Activated CD4-positive, CD25-positive, alpha-beta regulatory T cell treated with anti-CD3 and anti-CD28 coated beads, Interleukin-2, amount 50 U/mL, for 72 hours (primary cell): ENCODE results near the gene ZNRF3.
A peak's percentile ranks its signal among the peaks of the same experiment; 100 is the strongest.
"Not testable (repeated sequence)": the region's sequence is repeated elsewhere in the genome, so short reads cannot be mapped to it uniquely, and the experiment has no call there.

Source experiments
- DNase-seq: peaks from one replicate; pipeline ENCODE4 v3.0.0; 2021

Gene ZNRF3

DNA sequence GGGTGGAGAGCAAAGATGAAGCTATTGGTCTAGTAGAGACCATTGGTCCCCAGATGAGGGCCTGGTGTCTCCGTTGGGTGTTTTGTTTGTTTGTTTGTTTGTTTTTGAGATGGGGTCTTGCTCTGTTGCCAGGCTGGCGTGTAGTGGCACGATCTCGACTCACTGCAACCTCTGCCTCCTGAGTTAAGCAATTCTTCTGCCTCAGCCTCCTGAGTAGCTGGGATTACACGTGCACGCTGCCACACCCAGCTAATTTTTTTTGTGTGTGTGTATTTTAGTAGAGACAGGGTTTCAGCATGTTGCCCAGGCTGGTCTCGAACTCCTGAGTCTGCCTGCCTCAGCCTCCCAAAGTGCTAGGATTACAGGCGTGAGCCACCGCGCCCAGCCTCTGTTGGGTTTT lies 25.4 kb downstream of the ZNRF3 start:
- not testable (repeated sequence) for DNase-seq

DNA sequence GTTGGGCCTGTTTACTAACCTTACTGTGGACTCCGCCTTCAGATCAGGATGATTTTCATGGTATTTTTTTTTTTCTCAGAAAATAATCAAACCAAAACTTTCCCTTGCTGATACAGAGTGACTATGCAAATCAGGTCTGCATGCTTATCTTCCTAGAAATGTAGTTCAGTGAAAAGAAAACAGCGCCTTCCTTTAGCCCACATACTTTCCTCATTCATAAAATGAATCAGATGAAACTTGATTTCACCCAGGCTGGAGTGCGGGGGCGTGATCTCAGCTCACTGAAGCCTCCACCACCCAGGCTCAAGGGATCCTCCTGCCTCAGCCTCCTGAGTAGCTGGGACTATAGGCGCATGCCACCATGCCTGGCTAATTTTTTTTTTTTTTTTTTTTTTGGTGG lies 26.0 kb downstream of the ZNRF3 start:
- DNase-seq = peak; percentile 46

DNA sequence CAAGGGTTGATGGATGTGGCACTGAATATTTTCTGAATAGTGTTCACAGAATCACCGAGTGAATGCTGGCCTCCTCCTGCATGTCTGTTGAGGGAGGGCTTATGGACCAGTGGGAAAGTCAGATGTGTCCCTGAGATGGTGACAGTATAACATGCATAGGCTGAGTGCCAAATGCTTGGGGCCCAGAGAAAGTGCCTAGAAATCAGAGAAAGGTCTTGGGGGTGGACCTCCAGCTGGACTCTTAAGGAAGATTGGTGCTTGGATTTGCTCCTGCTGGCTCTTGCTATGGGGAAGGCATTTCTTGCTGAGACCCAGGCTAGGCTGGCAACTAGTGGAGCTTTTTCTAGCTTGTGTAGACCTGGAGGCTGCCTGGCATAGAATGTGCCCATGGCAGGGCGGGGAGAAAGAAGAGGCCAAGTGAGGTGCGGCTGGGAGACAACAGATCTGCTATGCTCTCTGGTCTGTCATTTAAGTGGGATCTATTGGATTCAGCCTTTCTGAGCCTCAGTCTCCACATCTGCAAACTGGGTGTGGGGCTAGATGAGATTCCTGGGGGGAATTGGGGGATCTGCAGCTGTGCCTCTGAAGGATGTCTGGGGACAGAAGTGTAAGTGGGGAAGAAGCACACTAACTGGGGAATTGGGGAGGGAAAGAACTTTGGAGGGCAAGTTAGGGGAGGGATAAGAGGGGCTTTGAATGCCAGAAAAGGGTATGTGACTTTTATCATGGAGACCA lies 27.4 kb downstream of the ZNRF3 start:
- DNase-seq = no peak

DNA sequence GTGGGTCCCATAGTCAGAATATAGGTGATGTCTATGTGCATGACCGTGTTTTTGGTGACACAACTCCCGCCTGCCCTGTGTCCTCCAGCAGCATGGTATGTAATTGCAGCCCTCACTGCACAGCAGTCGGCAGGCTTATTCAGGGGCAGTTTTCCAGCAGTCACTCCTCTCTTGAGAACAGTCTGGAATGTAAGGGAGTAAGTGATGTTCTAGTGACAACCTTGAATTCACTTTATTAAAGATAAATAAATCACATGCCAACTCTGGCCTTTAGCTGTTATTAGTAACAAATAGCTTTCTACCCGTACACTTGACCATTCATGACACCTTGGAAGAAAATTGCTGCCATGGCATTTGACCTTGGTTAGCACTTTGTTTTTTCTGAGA lies 27.9 kb downstream of the ZNRF3 start:
- no peak for DNase-seq

DNA sequence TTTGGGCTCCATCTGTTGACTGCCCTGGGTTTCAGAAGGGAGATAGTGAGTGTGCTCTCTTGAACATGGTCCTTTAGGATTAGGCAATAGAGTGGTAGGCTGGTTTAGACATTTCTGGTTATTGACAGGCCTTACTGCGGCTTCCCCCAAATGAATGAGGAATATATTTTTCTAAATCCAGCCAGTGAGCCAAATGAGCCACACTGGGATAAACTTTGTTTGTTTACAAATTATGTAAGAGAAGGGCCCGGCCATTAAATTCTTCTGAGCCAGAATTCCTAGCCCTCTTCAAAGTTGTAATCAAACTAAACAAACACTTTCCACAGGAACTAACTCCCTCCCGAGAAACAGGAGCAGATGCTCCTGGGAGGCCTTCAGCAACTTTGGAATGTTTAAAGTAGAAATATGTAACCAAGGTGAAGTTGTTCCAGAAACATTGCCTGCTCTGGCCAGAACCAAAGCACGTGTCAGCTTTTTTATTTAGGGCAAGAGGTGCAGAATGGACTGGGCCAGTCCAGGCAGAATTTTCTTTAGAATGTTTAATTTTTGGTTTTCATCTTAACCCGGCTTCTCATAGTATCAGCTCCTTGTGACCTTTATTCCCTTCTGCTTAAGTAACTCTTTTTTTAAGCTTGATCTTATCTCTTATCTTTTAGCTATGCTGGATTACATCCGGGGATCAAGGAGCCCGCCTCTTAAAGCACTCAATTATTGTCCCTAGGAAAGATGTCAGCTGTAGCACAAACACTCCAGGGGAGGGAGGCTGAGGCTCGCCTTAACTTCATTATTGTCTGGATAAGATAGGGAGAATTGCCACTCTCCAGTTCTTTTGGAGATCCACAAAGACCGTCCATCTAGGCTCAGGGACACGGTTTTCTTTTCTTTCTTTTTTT lies 28.7 kb downstream of the ZNRF3 start:
- no peak for DNase-seq

DNA sequence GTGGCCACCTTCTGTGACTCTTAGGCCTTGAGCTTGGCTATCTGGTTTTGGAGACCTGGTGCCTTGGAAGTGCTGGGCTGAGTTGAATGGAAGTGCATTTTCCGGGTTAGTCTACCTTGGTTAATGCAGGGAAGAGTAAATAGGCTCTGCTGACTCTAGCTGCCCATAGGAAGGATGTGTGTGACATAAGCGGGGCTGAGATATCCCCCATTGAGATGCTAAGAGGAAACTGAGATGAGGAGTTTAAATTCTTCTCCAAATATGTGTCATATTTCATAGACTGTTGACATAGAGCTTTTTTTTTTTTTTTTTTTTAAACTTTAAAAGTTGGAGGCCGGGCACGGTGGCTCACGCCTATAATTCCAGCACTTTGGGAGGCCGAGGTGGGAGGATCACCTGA lies 30.8 kb downstream of the ZNRF3 start:
- no peak for DNase-seq

DNA sequence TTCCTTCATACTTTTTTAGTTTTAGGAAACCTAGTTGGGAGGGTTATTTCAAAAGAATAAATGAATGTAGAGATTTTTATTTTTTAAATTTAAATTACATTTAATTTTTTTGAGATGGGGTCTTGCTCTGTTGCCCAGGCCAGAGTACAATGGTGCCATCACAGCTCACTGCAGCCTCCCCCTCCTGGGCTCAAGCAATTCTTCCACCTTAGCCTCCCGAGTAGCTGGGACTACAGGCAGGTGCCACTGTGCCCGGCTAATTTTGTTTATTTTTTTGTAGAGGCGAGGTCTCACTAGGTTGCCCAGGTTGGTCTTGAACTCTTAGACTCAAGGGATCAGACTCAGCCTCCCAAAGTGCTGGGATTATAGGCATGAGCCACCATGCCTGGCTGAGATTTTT lies 32.6 kb downstream of the ZNRF3 start:
- no peak for DNase-seq

DNA sequence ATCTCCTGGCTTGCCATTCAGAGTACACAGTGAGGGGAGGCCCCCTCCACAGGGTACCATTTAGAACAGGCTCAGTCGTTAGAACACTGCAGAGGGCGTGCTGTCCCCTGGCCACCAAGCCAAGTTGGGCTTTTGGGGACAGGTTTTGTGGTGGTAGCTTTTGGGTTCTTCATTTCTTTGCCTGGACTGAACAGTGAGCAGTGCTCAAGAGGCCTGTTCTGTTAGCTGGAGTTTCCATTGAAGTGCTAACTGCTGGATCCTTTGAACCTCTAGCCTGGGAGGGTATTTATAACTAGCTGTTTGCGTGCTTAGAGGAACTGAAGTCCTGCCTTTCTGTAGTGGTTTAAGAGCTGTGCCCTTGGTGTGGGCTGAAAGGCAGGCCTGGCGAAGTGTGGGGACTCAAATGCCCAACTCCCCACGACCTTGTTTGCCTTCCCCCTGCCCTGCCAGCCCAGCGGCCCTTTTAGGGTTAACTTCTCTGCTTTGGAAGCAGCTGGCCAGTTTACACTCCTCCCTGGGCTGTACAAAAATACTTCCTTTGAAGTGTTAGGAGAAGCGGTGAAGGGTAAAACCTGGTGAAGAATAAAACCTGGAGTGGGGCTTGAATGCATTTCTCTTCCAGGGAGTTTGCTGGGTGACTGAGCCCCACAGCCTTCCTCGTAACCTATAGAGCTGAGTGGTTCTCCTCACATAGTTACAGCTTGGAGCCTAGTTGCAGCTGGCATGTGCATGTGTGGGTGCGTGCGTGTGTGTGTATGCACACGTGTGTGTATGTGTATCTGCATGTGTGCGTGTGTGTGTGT lies 34.6 kb downstream of the ZNRF3 start:
- DNase-seq = no peak

DNA sequence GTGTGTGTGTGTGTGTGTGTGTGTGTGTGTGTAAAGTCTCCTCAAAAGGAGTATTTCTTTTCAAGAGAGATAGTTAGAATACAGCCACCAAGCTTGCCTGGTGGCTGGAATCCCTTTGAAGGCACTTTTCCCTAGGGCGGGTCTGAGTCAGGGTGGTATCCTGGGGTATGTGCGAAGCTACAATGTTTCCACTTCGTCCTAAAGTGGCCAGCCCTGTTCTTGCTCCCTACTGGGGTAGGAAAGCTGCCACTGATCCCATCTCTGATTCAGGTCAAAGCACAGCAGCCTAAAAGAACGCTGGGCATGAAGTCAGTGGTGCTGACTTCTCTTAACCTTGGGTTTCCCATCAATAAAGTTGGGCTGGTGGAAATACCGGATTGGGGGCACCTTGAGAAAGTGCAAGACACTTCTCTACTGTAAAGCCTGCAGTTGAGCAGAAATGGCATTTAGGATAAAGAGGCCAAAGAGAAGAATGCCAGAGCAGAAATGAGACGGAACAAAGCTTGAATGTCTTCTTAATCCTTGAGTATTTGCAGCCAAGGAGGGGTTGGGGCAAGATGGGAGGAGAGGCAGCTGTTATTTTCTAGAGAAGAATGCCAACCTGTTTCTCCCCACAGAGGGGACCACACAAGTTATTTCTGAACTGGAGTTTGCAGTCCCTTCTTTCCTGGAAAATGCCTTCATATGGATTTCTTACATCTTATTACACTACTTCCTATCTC lies 35.3 kb downstream of the ZNRF3 start:
- DNase-seq = no peak

DNA sequence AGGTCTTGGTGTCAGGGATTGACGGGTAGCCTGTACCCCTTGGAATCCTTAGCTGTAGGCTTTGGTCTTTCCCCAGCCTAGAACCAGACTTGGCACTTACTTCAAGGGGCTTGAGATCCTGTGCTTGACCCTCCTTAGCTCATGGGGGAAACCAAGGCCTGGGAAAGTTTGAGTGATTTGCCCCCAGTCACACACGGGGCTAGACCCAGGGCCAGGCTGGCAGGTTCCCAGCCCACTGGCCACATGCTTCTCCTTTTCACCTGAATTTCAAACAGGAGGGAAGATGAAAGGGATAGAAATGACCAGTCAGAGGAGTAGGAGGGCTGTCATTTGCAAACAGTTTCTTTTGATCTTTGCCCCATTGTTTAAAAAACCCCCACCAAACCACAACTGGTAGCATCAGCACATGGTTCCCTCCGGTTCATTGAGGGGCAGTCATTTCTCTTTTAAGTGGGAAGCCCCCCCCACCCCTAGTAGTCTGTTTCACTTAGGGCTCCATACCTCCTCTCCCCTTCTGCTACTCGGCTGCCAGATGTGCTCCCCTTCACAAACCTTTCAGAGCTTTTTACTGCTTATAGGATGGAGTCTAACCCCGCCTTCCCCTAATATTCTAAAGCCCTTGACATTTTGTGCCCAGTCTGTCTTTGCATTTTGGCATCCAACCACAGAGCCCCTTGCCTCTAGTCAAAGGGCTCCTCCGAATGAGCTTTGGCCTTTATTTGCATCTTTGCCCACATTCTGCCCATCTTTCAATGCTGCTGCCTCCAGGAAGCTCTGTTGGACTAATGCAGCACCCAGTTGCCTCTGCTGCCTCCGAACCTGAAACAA lies 37.6 kb downstream of the ZNRF3 start:
- no peak for DNase-seq

DNA sequence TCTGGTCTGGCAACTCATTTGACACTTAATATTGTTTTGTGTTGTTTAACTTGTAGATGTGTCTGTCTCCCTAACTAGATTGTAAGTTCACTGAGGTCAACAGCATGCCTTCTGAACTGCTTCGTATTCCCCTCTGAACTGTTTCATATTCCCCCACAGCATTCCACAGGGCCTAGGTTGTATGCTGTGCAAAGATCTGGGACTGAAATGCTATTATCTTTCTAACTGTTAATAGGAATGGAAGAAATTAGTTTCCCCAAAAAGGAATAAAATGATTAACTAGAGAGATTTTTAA lies 38.2 kb downstream of the ZNRF3 start:
- no peak for DNase-seq

DNA sequence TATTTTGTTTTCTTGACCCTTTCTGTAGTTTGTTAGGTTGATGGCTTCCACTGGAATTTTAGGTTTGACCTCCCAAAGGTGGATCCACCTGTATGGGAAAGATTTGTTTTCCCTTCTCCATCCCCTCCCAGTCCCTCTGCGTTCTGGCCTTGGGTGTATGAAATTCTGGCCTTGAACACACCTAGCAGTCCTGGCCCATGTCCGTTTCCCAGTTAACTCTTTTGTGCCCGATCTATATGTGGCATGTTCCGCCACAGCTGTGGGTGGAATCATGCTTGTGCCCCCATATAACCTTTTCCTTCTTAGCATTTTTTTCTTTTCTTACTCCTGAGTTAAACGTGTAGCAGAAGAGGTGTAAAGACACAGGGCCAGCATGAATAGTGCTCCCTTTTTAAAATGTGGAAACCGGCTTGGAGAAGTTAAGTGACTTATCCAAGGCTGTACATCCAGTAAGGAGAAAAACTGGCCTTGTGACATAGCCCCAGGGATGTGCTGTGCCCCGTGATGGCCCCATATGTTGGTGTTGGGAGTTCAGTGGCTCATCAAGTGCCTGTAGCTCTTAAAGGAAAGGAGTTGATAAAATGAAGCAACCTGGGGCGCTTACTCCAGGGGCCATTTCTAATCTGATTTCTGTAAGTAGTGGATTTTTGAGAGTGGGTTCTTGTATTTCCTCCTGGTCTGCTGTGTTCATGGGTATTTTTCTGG lies 39.3 kb downstream of the ZNRF3 start:
- DNase-seq = no peak

DNA sequence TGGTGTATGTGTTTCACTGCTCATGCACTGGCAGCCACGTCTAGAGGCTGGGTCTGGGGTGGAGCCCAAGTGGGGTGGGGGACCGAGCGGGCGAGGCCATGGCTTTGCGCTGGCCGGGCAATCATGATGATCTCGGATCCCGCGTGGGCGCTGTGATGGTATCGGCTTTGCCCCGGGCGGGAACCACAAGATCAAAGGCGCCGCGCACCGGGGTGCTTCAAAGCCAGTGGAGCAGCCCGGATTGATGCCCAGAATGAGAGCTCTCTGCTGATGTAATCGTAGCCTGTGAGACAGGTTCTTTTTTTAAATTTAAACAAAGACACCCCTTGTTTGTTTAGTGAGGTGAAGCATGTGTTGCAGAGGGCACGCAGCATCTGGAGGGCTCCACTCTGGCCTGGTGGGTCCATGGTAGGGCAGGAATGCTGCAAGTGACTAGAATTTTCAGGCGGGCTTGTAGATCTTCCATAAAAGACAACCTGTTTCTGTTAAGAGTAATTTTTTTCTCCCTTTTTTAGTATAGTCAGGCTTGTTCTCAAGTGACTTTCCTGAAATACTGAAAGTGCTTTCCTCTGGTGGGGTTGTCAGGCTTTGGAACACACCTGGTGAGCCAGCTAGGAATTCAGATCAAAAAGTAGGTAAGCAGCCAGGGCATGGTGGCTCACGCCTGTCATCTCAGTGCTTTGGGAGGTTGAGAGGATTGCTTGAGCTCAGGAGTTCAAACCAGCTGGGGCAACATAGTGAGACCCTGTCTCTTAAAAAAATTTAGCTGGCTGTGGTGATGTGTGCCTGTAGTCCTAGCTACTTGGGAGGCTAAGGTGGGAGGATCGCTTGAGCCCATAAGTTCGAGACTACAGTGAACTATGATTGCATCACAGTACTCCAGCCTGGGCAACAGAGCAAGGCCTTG lies 40.7 kb downstream of the ZNRF3 start:
- DNase-seq = no peak

DNA sequence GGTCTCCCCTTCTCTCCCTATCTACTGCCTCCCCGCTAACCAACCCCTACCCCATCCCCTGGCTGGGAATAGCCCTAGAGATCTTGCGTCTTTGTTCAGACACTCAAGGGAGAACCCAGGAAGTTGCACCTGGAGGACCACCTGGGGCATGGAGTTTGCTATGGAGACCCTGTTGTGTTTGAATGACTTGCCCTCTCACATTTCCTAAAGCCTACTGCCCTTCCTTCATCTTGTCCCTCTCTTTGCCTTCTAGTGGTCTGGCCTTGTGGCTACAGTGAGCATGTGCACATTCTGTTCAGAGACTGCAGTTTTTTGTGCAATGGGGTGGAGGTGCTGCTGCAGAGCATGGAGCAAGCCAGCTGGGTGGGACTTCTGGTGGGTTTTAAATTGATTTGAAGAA lies 42.5 kb downstream of the ZNRF3 start:
- no peak for DNase-seq

DNA sequence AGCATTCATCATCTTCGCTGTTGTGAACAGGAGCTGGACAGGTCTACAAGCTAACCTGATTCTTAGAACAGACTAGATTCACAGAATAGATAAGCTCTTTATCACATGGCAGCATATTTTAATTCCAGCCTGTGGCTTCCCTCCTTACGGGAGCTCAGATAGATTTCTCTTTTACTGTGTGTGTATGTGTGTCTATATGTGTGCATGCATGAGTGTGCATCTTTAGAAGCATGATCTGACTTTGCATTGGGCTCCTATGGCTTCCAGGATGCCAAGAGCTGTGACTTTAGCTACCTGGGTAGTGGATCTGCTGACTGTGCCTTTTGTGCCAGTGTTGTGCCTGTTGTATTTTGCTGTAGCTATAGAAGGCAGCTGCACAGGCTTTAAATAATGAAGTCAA lies 44.3 kb downstream of the ZNRF3 start:
- no peak for DNase-seq

DNA sequence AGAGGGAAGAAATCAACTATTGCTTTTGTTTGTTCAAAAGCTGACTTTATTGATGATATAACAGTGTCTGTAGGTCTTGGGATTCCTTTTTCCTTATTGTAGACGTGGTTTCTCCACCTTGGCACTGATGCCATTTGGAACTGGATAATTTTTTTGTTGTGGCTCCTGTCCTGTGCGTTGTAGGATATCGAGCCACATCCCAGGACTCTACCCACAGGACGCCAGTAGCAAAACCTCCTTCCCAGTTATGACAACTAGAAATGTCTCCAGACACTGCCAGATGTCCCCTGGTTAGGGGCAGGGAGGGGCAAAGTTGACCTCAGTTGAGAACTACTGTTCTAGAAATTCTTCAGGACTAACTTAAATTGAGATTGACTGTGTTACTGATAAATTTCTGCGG lies 45.8 kb downstream of the ZNRF3 start:
- no peak for DNase-seq

DNA sequence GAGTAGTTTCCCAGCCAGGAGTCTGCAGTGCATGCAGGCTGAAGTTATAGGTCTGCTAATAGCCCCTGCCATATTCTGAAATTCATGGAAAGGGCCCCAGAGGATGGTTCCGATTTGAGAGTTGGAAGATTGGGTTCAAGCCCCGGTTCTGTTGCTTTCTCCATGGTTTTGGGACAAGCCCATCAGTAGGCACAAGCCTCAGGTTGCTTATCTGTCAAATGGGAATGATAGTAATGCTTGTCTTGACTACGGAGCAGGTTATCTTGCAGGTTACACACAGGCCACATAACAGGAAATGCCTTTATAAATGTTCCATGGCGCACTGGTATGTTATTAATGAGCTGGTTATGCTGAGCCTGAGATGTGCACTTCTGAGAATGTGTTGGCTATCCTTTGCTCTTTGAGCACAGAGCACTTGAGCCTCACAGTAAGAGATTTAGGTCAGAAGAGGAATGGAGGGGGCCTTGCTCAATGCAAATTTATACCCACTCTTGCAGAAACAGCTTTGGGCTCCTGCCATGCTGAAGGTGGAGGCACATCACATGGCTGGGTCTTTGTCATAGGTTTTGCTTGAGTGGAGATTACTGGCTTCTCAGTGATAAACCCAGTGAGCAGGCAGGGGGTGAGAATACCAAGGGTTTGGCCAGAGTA lies 47.1 kb downstream of the ZNRF3 start:
- DNase-seq = no peak

DNA sequence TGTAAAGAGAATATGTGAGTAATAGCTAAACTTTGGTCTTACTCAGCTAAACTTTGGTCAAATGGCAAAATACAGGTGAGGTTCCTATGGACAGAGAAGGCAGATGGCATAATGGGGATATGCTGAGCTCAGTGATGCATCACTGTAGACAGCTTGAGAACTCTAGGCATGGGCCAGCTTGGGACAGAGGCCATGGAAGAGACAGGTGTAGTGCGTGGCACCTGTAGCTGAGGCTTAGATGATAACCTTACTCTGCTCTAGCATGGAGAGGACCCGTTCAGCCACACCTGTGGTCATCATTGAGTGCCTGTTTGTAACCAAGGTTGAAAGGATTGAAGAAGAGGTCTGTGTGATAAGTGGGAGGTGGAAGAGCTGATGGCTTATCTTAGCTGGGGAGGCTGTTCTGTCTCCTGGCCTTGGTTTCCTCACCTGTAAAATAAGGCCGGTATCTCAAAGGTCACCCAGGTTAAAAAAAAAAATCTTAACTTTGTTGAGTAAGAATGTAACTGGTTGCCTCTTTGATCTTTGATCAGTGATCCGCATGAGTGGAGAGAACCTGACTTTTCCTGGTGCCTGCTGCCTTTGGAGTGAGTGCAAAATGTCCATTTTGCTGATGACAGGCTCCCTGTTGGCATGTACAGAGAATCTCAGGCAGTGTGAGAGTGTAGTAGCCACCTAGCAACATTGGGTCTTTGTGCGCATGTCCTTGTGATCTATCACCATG lies 48.6 kb downstream of the ZNRF3 start:
- no peak for DNase-seq

DNA sequence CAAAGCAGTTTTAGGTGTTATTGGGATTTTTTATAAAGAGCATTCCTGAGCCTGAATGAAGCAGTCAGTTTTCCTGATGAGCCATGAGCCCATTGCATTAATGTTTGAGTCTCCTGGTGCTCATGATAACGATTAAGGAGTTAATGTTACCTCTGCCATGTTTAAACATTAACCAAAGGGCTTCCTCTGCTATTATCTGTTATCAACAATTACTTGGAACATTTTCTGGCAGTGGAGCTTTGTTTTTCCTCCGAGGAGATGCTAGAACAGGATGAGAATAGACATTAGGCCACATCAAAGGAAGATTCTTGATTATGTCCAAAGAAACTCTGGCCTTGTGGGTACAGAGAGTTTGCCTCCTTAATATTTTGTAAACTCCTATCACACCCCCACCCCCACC lies 49.9 kb downstream of the ZNRF3 start:
- no peak for DNase-seq
